Measurements from ENCODE around the gene ARHGEF37. TPM values are rescaled to one million over a fixed set of nuclear protein-coding genes. Genes with fewer than 3 reads are reported as not detected.

ARHGEF37 gene
- total and polyA plus RNA-seq, 4 donors: 2.2 to 9.1 (median 3.7) TPM

GRCh38 chr5:149665416-149666175, 84.3 kb downstream of the ARHGEF37 start:
- Histone ChIP-seq H3K9ac (ENCODE audit: insufficient read depth in 1 of 2, low read length in 2 of 2) (no peak overlapping the region), H3K4me1 (ENCODE audit: control insufficient read depth in 5 of 5, insufficient read depth in 5 of 5, low read length in 5 of 5) (peaks cover 0 to 4% (median 0%) of the 10 kb centered on the region in 5 donors), H3K9me3 (ENCODE audit: control insufficient read depth in 4 of 4, insufficient read depth in 3 of 4, low read length in 3 of 4) (peaks cover 0 to 4% (median 0%) of the 10 kb centered on the region in 4 donors), H3K27ac (ENCODE audit: low read depth in 1 of 2, low read length in 1 of 2) (peak overlapping the region in 1 of 2 donors; percentile 62), H3K27me3 (ENCODE audit: control insufficient read depth in 3 of 3, insufficient read depth in 3 of 3, low read length in 2 of 3) (no peaks in the 10 kb centered on the region), H3K36me3 (ENCODE audit: control insufficient read depth in 4 of 4, insufficient read depth in 4 of 4, low read length in 4 of 4) (no peaks in the 10 kb centered on the region), H3K4me3 (no peak overlapping the region)
- WGBS, 2 donors: 68 to 76% methylated on average over 5 of the region's 5 CpGs
- DNase-seq (no peak), ATAC-seq (ENCODE audit: insufficient read depth, low FRiP score) (no peak)
- TF ChIP-seq CTCF (IDR thresholded peaks at IDR 0.05; ENCODE audit: control extremely low read depth, extremely low read depth): no peak

GRCh38 chr5:149666212-149666852, 85.0 kb downstream of the ARHGEF37 start:
- Histone ChIP-seq H3K27me3 (ENCODE audit: control insufficient read depth in 3 of 3, insufficient read depth in 3 of 3, low read length in 2 of 3) (no peaks in the 10 kb centered on the region), H3K36me3 (ENCODE audit: control insufficient read depth in 4 of 4, insufficient read depth in 4 of 4, low read length in 4 of 4) (no peaks in the 10 kb centered on the region), H3K27ac (ENCODE audit: low read depth in 1 of 2, low read length in 1 of 2) (peak overlapping the region; percentile 22 to 62), H3K9me3 (ENCODE audit: control insufficient read depth in 4 of 4, insufficient read depth in 3 of 4, low read length in 3 of 4) (peaks cover 0 to 4% (median 0%) of the 10 kb centered on the region in 4 donors), H3K4me1 (ENCODE audit: control insufficient read depth in 5 of 5, insufficient read depth in 5 of 5, low read length in 5 of 5) (peaks cover 0 to 4% (median 0%) of the 10 kb centered on the region in 5 donors), H3K9ac (ENCODE audit: insufficient read depth in 1 of 2, low read length in 2 of 2) (no peak overlapping the region), H3K4me3 (no peak overlapping the region)
- TF ChIP-seq CTCF (IDR thresholded peaks at IDR 0.05; ENCODE audit: control extremely low read depth, extremely low read depth): no peak
- DNase-seq (no peak), ATAC-seq (ENCODE audit: insufficient read depth, low FRiP score) (peak; percentile 80)
- WGBS, 2 donors: 81 to 83% methylated on average over 4 of the region's 4 CpGs

- peak; percentile 44 for TF ChIP-seq CTCF (IDR thresholded peaks at IDR 0.05; ENCODE audit: control extremely low read depth, extremely low read depth)
- H3K9ac ChIP-seq (ENCODE audit: insufficient read depth in 1 of 2, low read length in 2 of 2): no peak overlapping the region
- no peak overlapping the region for H3K4me3 ChIP-seq
- DNase-seq (no peak), ATAC-seq (ENCODE audit: insufficient read depth, low FRiP score) (no peak)
- H3K27me3 ChIP-seq (ENCODE audit: control insufficient read depth in 3 of 3, insufficient read depth in 3 of 3, low read length in 2 of 3): no peaks in the 10 kb centered on the region
- H3K27ac ChIP-seq (ENCODE audit: low read depth in 1 of 2, low read length in 1 of 2): peak overlapping the region in 1 of 2 donors; percentile 59
- WGBS, 2 donors: 28 to 35% methylated on average over 7 of the region's 7 CpGs
- peaks cover 0 to 4% (median 0%) of the 10 kb centered on the region in 5 donors for H3K4me1 ChIP-seq (ENCODE audit: control insufficient read depth in 5 of 5, insufficient read depth in 5 of 5, low read length in 5 of 5)
- peaks cover 0 to 8% (median 0%) of the 10 kb centered on the region in 4 donors for H3K9me3 ChIP-seq (ENCODE audit: control insufficient read depth in 4 of 4, insufficient read depth in 3 of 4, low read length in 3 of 4)
- H3K36me3 ChIP-seq (ENCODE audit: control insufficient read depth in 4 of 4, insufficient read depth in 4 of 4, low read length in 4 of 4): no peaks in the 10 kb centered on the region
Observed at GRCh38 chr5:149667084-149667828, 86.0 kb downstream of the ARHGEF37 start.
